Stimulated activated memory B cell treated with anti-CD40 and anti-IgM and Interleukin-4, amounts not matched to agents 10 μg/mL and 1 μg/mL and 100 μg/mL, for 72 hours (primary cell): Measurements from ENCODE around the gene ZSCAN31.
"Not testable (repeated sequence)": the region's sequence is repeated elsewhere in the genome, so short reads cannot be mapped to it uniquely, and the experiment has no call there.

Experiments used
- ATAC-seq: fragments of 150-1000 bp; cut with Tn5 transposase; 2 replicates; pipeline ENCODE4 v1.10.0; 2021
- H3K27ac Mint-ChIP-seq: one replicate; pipeline ENCODE4 v1.8.0; 2022; ENCODE audit warnings: mild to moderate bottlenecking, mixed read lengths
- H3K27me3 Mint-ChIP-seq: one replicate; pipeline ENCODE4 v1.8.0; 2022; ENCODE audit warnings: mixed read lengths
- H3K36me3 Mint-ChIP-seq: one replicate; pipeline ENCODE4 v1.8.0; 2022; ENCODE audit warnings: mixed read lengths
- H3K4me1 Mint-ChIP-seq: one replicate; pipeline ENCODE4 v1.8.0; 2022; ENCODE audit warnings: mixed read lengths
- H3K4me3 Mint-ChIP-seq: one replicate; pipeline ENCODE4 v1.8.0; 2022; ENCODE audit warnings: mild to moderate bottlenecking, moderate library complexity, mixed read lengths
- H3K9me3 Mint-ChIP-seq: one replicate; pipeline ENCODE4 v1.8.0; 2022; ENCODE audit warnings: mixed read lengths

Gene ZSCAN31

GRCh38 chr6:28311139-28311823, 24.7 kb downstream of the ZSCAN31 start:
- H3K36me3 Mint-ChIP-seq, result peaks cover 14% of the 10 kb centered on the region
- H3K27ac Mint-ChIP-seq, result no peak overlapping the region
- H3K27me3 Mint-ChIP-seq, result peaks cover 46% of the 10 kb centered on the region
- no peaks in the 10 kb centered on the region for H3K4me1 Mint-ChIP-seq
- no peak for ATAC-seq
- H3K9me3 Mint-ChIP-seq, result peaks cover 12% of the 10 kb centered on the region
- H3K4me3 Mint-ChIP-seq, result no peak overlapping the region

GRCh38 chr6:28306363-28306762, 29.6 kb downstream of the ZSCAN31 start:
- H3K36me3 Mint-ChIP-seq, result peaks cover 12% of the 10 kb centered on the region
- not testable (repeated sequence) for H3K9me3 Mint-ChIP-seq, H3K4me3 Mint-ChIP-seq, H3K27ac Mint-ChIP-seq, ATAC-seq
- peaks cover 29% of the 10 kb centered on the region for H3K27me3 Mint-ChIP-seq
- peaks cover 15% of the 10 kb centered on the region for H3K4me1 Mint-ChIP-seq

- Mint-ChIP-seq H3K9me3 (peaks cover 7% of the 10 kb centered on the region), H3K27me3 (peaks cover under 1% of the 10 kb centered on the region), H3K4me1 (peaks cover 15% of the 10 kb centered on the region), H3K4me3 (no peak overlapping the region), H3K36me3 (peaks cover 14% of the 10 kb centered on the region), H3K27ac (no peak overlapping the region)
- ATAC-seq, result no peak
Observed at GRCh38 chr6:28303570-28303969, 32.4 kb downstream of the ZSCAN31 start.

- H3K27ac Mint-ChIP-seq, result no peak overlapping the region
- H3K4me3 Mint-ChIP-seq, result no peak overlapping the region
- no peaks in the 10 kb centered on the region for H3K4me1 Mint-ChIP-seq
- H3K36me3 Mint-ChIP-seq, result peaks cover 15% of the 10 kb centered on the region
- no peaks in the 10 kb centered on the region for H3K9me3 Mint-ChIP-seq
- H3K27me3 Mint-ChIP-seq, result no peaks in the 10 kb centered on the region
- ATAC-seq, result no peak
Observed at GRCh38 chr6:28296520-28297060, 39.4 kb downstream of the ZSCAN31 start.

- no peaks in the 10 kb centered on the region for H3K4me1 Mint-ChIP-seq
- H3K36me3 Mint-ChIP-seq, result peaks cover 17% of the 10 kb centered on the region
Observed at GRCh38 chr6:28295326-28295725, 40.6 kb downstream of the ZSCAN31 start.

GRCh38 chr6:28291573-28291972, 44.4 kb downstream of the ZSCAN31 start:
- Mint-ChIP-seq H3K27ac (no peak overlapping the region), H3K9me3 (peaks cover 4% of the 10 kb centered on the region), H3K4me3 (no peak overlapping the region), H3K36me3 (peaks cover 21% of the 10 kb centered on the region), H3K27me3 (no peaks in the 10 kb centered on the region), H3K4me1 (no peaks in the 10 kb centered on the region)
- ATAC-seq, result no peak

More at GRCh38 chr6:28295326-28295725, 40.6 kb downstream of the ZSCAN31 start:
- no peak overlapping the region for H3K4me3 Mint-ChIP-seq
- no peaks in the 10 kb centered on the region for H3K27me3 Mint-ChIP-seq
- no peak for ATAC-seq
- H3K27ac Mint-ChIP-seq, result no peak overlapping the region
- peaks cover 4% of the 10 kb centered on the region for H3K9me3 Mint-ChIP-seq

- Mint-ChIP-seq H3K27ac (no peak overlapping the region), H3K9me3 (no peaks in the 10 kb centered on the region), H3K36me3 (peaks cover 40% of the 10 kb centered on the region)
Observed at GRCh38 chr6:28282926-28283325, 53.0 kb downstream of the ZSCAN31 start.

GRCh38 chr6:28281288-28282064, 54.5 kb downstream of the ZSCAN31 start, which contains the start of gene PGBD1:
Gene PGBD1 (plus strand): TSS chr6:28281572. CDS start chr6:28283814, 2,242 bp downstream.
- Mint-ChIP-seq H3K4me1 (peaks cover 7% of the 10 kb centered on the region), H3K27me3 (peaks cover 32% of the 10 kb centered on the region), H3K4me3 (peak within 1 kb of the TSS; percentile 78), H3K36me3 (peaks cover 40% of the 10 kb centered on the region), H3K27ac (no peak within 1 kb of the TSS), H3K9me3 (no peaks in the 10 kb centered on the region)
- peak; percentile 86 for ATAC-seq

More at GRCh38 chr6:28282926-28283325, 53.0 kb downstream of the ZSCAN31 start:
- no peak for ATAC-seq
- Mint-ChIP-seq H3K27me3 (peaks cover 32% of the 10 kb centered on the region), H3K4me3 (no peak overlapping the region), H3K4me1 (peaks cover 7% of the 10 kb centered on the region)

GRCh38 chr6:28280595-28281287, 55.2 kb downstream of the ZSCAN31 start:
- H3K9me3 Mint-ChIP-seq, result no peaks in the 10 kb centered on the region
- peaks cover 7% of the 10 kb centered on the region for H3K4me1 Mint-ChIP-seq

GRCh38 chr6:28277746-28278145, 58.2 kb downstream of the ZSCAN31 start:
- Mint-ChIP-seq H3K27ac (no peak overlapping the region), H3K36me3 (peaks cover 51% of the 10 kb centered on the region), H3K27me3 (peaks cover 16% of the 10 kb centered on the region), H3K9me3 (no peaks in the 10 kb centered on the region), H3K4me3 (no peak overlapping the region), H3K4me1 (peaks cover 13% of the 10 kb centered on the region)
- ATAC-seq, result no peak

More at GRCh38 chr6:28280595-28281287, 55.2 kb downstream of the ZSCAN31 start:
- Mint-ChIP-seq H3K4me3 (peak overlapping the region; percentile 78), H3K27ac (no peak overlapping the region), H3K36me3 (peaks cover 44% of the 10 kb centered on the region), H3K27me3 (peaks cover 32% of the 10 kb centered on the region)
- ATAC-seq, result no peak

GRCh38 chr6:28274888-28275287, 61.1 kb downstream of the ZSCAN31 start:
- no peaks in the 10 kb centered on the region for H3K9me3 Mint-ChIP-seq
- H3K27ac Mint-ChIP-seq, result no peak overlapping the region
- peaks cover 70% of the 10 kb centered on the region for H3K36me3 Mint-ChIP-seq
- H3K4me1 Mint-ChIP-seq, result peaks cover 16% of the 10 kb centered on the region
- no peaks in the 10 kb centered on the region for H3K27me3 Mint-ChIP-seq
- no peak for ATAC-seq
- H3K4me3 Mint-ChIP-seq, result no peak overlapping the region
